Measurements from ENCODE around the gene ADAM19.

The ADAM19 gene

GRCh38 chr5:157594675-157595459 is 19.3 kb upstream of the ADAM19 start:
- DNase-seq (ENCODE audit: low read depth): no peak

GRCh38 chr5:157594257-157594656 is 18.7 kb upstream of the ADAM19 start:
- DNase-seq (ENCODE audit: low read depth): no peak

- no peak for DNase-seq (ENCODE audit: low read depth)
Observed at GRCh38 chr5:157593052-157593757, 17.6 kb upstream of the ADAM19 start.

- DNase-seq (ENCODE audit: low read depth): no peak
Observed at GRCh38 chr5:157592594-157592993, 17.0 kb upstream of the ADAM19 start.

GRCh38 chr5:157590478-157590877 is 14.9 kb upstream of the ADAM19 start:
- DNase-seq (ENCODE audit: low read depth): no peak

- DNase-seq (ENCODE audit: low read depth): no peak
Observed at GRCh38 chr5:157584628-157585027, 9.1 kb upstream of the ADAM19 start.

GRCh38 chr5:157582731-157583620 is 7.4 kb upstream of the ADAM19 start:
- DNase-seq (ENCODE audit: low read depth): no peak

GRCh38 chr5:157581901-157582300 is 6.3 kb upstream of the ADAM19 start:
- DNase-seq (ENCODE audit: low read depth): no peak

GRCh38 chr5:157578079-157578780 is 2.7 kb upstream of the ADAM19 start:
- DNase-seq (ENCODE audit: low read depth): no peak

GRCh38 chr5:157576678-157577077 is 1.1 kb upstream of the ADAM19 start:
- DNase-seq (ENCODE audit: low read depth): no peak

- no peak for DNase-seq (ENCODE audit: low read depth)
Observed at GRCh38 chr5:157574456-157575380, 857 bp downstream of the ADAM19 start.

GRCh38 chr5:157571357-157571827 is 4.2 kb downstream of the ADAM19 start:
- no peak for DNase-seq (ENCODE audit: low read depth)

- no peak for DNase-seq (ENCODE audit: low read depth)
Observed at GRCh38 chr5:157570531-157571200, 4.9 kb downstream of the ADAM19 start.

GRCh38 chr5:157568720-157569119 is 6.9 kb downstream of the ADAM19 start:
- no peak for DNase-seq (ENCODE audit: low read depth)

GRCh38 chr5:157568222-157568621 is 7.4 kb downstream of the ADAM19 start:
- no peak for DNase-seq (ENCODE audit: low read depth)

- no peak for DNase-seq (ENCODE audit: low read depth)
Observed at GRCh38 chr5:157566902-157567489, 8.6 kb downstream of the ADAM19 start.

GRCh38 chr5:157563929-157564716 is 11.5 kb downstream of the ADAM19 start:
- no peak for DNase-seq (ENCODE audit: low read depth)

GRCh38 chr5:157563373-157563928 is 12.1 kb downstream of the ADAM19 start:
- no peak for DNase-seq (ENCODE audit: low read depth)

Data from stimulated activated CD8-positive, alpha-beta memory T cell treated with anti-CD3 and anti-CD28 coated beads, Interleukin-15, amount 100 ng/mL, for 1 hour (primary cell).